K562 (cell line): ENCODE results near the gene ZBTB9. TPM values are rescaled to one million over a fixed set of nuclear protein-coding genes. Genes with fewer than 3 reads are reported as not detected.

Experiments
- ARID1B ChIP-seq: fragments of 450-650 bp; IDR thresholded peaks from 2 replicates; pipeline ENCODE4 v1.6.1; 2016; ENCODE audit warnings: antibody characterized with exemption, mild to moderate bottlenecking, inconsistent platforms
- GATA2 ChIP-seq: sonication (generic); formaldehyde crosslinking; IDR thresholded peaks from 2 replicates; pipeline ENCODE4 v1.4.0; 2020; ENCODE audit warnings: mild to moderate bottlenecking, missing genetic modification reagents
- HEY1 ChIP-seq: fragments of 250-450 bp; sonication (Bioruptor Pico); IDR thresholded peaks from 2 replicates; pipeline ENCODE4 v1.5.0; 2020; ENCODE audit warnings: mild to moderate bottlenecking, moderate library complexity, borderline replicate concordance
- ILK ChIP-seq: fragments of 450-650 bp; IDR thresholded peaks from 2 replicates; pipeline ENCODE4 v1.6.1; 2016; ENCODE audit warnings: missing genetic modification characterization, low read depth, mild to moderate bottlenecking, missing compliant biosample characterization, moderate library complexity, borderline replicate concordance
- KLF1 ChIP-seq: fragments of 450-650 bp; IDR thresholded peaks from 2 replicates; pipeline ENCODE4 v1.6.1; 2016; ENCODE audit warnings: missing genetic modification characterization, missing compliant biosample characterization
- NCOR1 ChIP-seq: fragments of 450-650 bp; IDR thresholded peaks from 2 replicates; pipeline ENCODE4 v1.6.1; 2016; ENCODE audit warnings: mild to moderate bottlenecking, moderate library complexity
- NFXL1 ChIP-seq: fragments of 450-650 bp; formaldehyde crosslinking; IDR thresholded peaks from 2 replicates; pipeline ENCODE4 v1.4.0; 2021; ENCODE audit warnings: mild to moderate bottlenecking
- NR1H2 ChIP-seq: sonication (generic); formaldehyde crosslinking; IDR thresholded peaks from 2 replicates; pipeline ENCODE4 v1.4.0; 2020; ENCODE audit warnings: mild to moderate bottlenecking, missing genetic modification reagents
- PHF21A ChIP-seq: fragments of 450-650 bp; IDR thresholded peaks from 2 replicates; pipeline ENCODE4 v1.6.1; 2017; ENCODE audit warnings: low read depth, borderline replicate concordance
- PHF8 ChIP-seq: fragments of 200-600 bp; sonication (generic); IDR thresholded peaks from 2 replicates; pipeline ENCODE4 v1.6.1; 2012; ENCODE audit warnings: mixed run types, mild to moderate bottlenecking, inconsistent platforms, low read length, moderate library complexity, borderline replicate concordance
- POLR2A ChIP-seq: fragments of 450-650 bp; conservative IDR thresholded peaks from 2 replicates; pipeline ENCODE4 v1.6.1; 2016
- POLR2AphosphoS5 ChIP-seq: IDR thresholded peaks from 2 replicates; pipeline ENCODE4 v1.6.1; 2011; ENCODE audit warnings: mild to moderate bottlenecking, low read depth, low read length, moderate library complexity; ENCODE audit not compliant: control insufficient read depth, insufficient read depth
- RAD21 ChIP-seq, 2 experiments: fragments of 250-450 bp in 1 of 2; fragments of 450-650 bp in 1 of 2; sonication (Bioruptor Pico) in 1 of 2; formaldehyde crosslinking in 1 of 2; IDR thresholded peaks in 1 of 2; conservative IDR thresholded peaks in 1 of 2; 2 replicates each; pipeline versions ENCODE4 v1.4.0 to v1.8.0; 2020 to 2022; ENCODE audit warnings: mild to moderate bottlenecking in 2 of 2, moderate library complexity in 1 of 2
- RBM17 ChIP-seq: fragments of 200-400 bp; formaldehyde crosslinking; IDR thresholded peaks from 2 replicates; pipeline ENCODE4 v1.6.1; 2017; ENCODE audit warnings: low read depth, mild to moderate bottlenecking, low read length, borderline replicate concordance
- RCOR1 ChIP-seq, 2 experiments: IDR thresholded peaks; 2 replicates each; pipeline ENCODE4 v1.6.1; 2012; ENCODE audit warnings: low read depth in 2 of 2, low read length in 2 of 2, borderline replicate concordance in 1 of 2, improper control_type of control experiment in 1 of 2
- SIX5 ChIP-seq, 2 experiments: IDR thresholded peaks; 2 replicates each; pipeline ENCODE4 v1.6.1; 2011; ENCODE audit warnings: low read length in 2 of 2, borderline replicate concordance in 1 of 2, low read depth in 1 of 2, mild to moderate bottlenecking in 1 of 2, moderate library complexity in 1 of 2; ENCODE audit not compliant: insufficient read depth in 1 of 2
- SMARCC2 ChIP-seq: fragments of 450-650 bp; IDR thresholded peaks from 2 replicates; pipeline ENCODE4 v1.6.1; 2017; ENCODE audit warnings: antibody characterized with exemption, moderate library complexity, mild to moderate bottlenecking, low read depth
- TBP ChIP-seq: optimal IDR thresholded peaks from 2 replicates; pipeline ENCODE3; 2011; ENCODE audit warnings: low read depth, low read length, improper control_type of control experiment
- XRCC5 ChIP-seq: fragments of 200-400 bp; formaldehyde crosslinking; IDR thresholded peaks from 2 replicates; pipeline ENCODE4 v1.6.1; 2017; ENCODE audit warnings: low read depth, mild to moderate bottlenecking, low read length
- polyA plus RNA-seq, 8 experiments: library from polyadenylated mRNA; depleted of rRNA in 4 of 8; stranded (reverse) in 5 of 8; unstranded in 3 of 8; fragments of >200 nt; fragmentation: Nextera tagmentation in 2 of 8; fragmentation: Illumina TruSeq in 1 of 8; extraction: Ambion mirVana in 2 of 8; extraction: Trizol in 1 of 8; gene quantifications; 2 replicates each; pipeline versions ENCODE4 v1.2.1 to v1.2.3, GENCODE V29; 2011 to 2014; ENCODE audit warnings: inconsistent platforms in 1 of 8, missing spikeins in 1 of 8
- total RNA-seq, 7 experiments: library from RNA; depleted of rRNA in 6 of 7; stranded (reverse); fragments of >200 nt in 6 of 7; fragmentation: Illumina TruSeq in 2 of 7; extraction: Trizol in 2 of 7; gene quantifications; 2 replicates each; pipeline versions ENCODE4 v1.2.1 to v1.2.3, GENCODE V29; 2011 to 2021; ENCODE audit warnings: low replicate concordance in 1 of 7
- TF ChIP-seq, protein P1 (sequence below): fragments of 450-650 bp; formaldehyde crosslinking; IDR thresholded peaks from 2 replicates; pipeline ENCODE4 v1.4.0; 2022; ENCODE audit warnings: missing genetic modification characterization
- TF ChIP-seq, protein P2 (sequence below): fragments of 200-800 bp; sonication (Bioruptor generic); IDR thresholded peaks from 2 replicates; pipeline ENCODE4 v1.6.1; 2017; ENCODE audit warnings: missing genetic modification characterization, missing compliant biosample characterization
- TF ChIP-seq, protein P3 (sequence below): sonication (generic); formaldehyde crosslinking; IDR thresholded peaks from 2 replicates; pipeline ENCODE4 v1.8.1; 2023; ENCODE audit warnings: mild to moderate bottlenecking, missing genetic modification reagents

The ZBTB9 gene
- total and polyA plus RNA-seq, 9 of the 15 experiments (the other 6 are each of a cell fraction or from before 2014, with no cell fraction given): 1.9 to 19.5 (median 10.4) TPM

DNA sequence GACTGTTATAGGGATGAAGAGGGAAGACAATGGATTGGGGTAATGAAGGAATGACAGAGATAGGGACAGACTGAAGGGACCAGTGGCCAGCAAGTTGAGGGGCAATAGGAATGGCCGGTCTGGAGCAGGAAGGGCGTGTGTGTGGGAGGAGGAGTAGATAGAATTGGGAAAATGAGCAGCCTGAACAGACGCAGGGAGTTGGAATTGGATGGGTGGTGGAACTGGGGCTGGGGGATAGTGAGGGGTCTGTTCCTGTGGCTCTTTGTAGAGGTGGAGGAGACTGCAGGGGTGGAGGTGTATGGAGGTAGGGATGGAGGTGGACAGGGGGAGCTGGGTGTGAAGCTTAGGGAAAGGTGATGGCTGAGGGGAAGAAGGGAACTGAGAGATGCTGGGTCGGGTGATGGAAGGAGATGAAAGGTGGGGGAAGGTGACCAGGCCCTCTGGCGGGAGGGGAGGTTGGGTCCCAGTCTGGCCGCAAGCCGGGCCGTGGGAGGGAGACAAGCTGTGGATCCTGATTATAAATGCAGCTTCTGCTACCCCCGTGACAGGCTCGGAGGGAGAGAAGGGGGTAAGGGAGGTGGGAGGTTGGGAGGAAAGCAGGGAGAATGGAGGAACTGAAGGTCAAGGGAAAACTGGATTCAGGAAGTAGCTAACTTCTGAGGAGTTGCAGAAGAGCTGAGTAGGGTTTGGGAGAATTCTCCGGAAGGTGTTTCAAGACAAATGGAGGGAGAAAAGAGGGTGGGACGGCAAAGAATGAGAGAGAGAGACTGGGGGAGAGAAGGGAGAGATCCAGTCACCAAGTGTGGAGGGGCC, 29.3 kb upstream of the ZBTB9 start (continued):
- TF ChIP-seq RAD21 (CRISPR knock-in tag; conservative IDR thresholded peaks at IDR 0.05 in 1 of 2, IDR thresholded peaks at IDR 0.05 in 1 of 2) (peak in 1 of 2 experiments; percentile 23; a peak in 2 of 4 replicates), POLR2AphosphoS5 (peak; percentile 75), KLF1 (tag) (0 out of 2 replicates have a peak, but pooled peaks have one; percentile 25), HEY1 (CRISPR knock-in tag) (no peak), NCOR1 (peak; percentile 74), POLR2A (peak; percentile 93), RBM17 (no peak), TBP (peak; percentile 11), SIX5 (IDR thresholded peaks at IDR 0.05; ENCODE audit: borderline replicate concordance in 1 of 2, insufficient read depth in 1 of 2, low read depth in 1 of 2, low read length in 2 of 2) (no peak; a peak in 1 of 4 replicates), GATA2 (peak; percentile 69), PHF21A (peak; percentile 76), ILK (tag) (no peak), XRCC5 (0 out of 2 replicates have a peak, but pooled peaks have one; percentile 29), PHF8 (peak; percentile 52; the same call in 1 of the 2 replicates), NFXL1 (CRISPR knock-in tag) (no peak), NR1H2 (CRISPR knock-in tag) (no peak), SMARCC2 (peak; percentile 64; the same call in 1 of the 2 replicates), ARID1B (peak; percentile 85), RCOR1 (IDR thresholded peaks at IDR 0.05; ENCODE audit: borderline replicate concordance in 1 of 2, low read depth in 2 of 2, low read length in 2 of 2) (peak in 1 of 2 experiments; percentile 51; a peak in 1 of 4 replicates)
- TF ChIP-seq, protein P1, sequence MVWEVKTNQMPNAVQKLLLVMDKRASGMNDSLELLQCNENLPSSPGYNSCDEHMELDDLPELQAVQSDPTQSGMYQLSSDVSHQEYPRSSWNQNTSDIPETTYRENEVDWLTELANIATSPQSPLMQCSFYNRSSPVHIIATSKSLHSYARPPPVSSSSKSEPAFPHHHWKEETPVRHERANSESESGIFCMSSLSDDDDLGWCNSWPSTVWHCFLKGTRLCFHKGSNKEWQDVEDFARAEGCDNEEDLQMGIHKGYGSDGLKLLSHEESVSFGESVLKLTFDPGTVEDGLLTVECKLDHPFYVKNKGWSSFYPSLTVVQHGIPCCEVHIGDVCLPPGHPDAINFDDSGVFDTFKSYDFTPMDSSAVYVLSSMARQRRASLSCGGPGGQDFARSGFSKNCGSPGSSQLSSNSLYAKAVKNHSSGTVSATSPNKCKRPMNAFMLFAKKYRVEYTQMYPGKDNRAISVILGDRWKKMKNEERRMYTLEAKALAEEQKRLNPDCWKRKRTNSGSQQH: peak; percentile 76
- TF ChIP-seq, protein P2, sequence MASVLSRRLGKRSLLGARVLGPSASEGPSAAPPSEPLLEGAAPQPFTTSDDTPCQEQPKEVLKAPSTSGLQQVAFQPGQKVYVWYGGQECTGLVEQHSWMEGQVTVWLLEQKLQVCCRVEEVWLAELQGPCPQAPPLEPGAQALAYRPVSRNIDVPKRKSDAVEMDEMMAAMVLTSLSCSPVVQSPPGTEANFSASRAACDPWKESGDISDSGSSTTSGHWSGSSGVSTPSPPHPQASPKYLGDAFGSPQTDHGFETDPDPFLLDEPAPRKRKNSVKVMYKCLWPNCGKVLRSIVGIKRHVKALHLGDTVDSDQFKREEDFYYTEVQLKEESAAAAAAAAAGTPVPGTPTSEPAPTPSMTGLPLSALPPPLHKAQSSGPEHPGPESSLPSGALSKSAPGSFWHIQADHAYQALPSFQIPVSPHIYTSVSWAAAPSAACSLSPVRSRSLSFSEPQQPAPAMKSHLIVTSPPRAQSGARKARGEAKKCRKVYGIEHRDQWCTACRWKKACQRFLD (CRISPR knock-in tag): no peak
- TF ChIP-seq, protein P3, sequence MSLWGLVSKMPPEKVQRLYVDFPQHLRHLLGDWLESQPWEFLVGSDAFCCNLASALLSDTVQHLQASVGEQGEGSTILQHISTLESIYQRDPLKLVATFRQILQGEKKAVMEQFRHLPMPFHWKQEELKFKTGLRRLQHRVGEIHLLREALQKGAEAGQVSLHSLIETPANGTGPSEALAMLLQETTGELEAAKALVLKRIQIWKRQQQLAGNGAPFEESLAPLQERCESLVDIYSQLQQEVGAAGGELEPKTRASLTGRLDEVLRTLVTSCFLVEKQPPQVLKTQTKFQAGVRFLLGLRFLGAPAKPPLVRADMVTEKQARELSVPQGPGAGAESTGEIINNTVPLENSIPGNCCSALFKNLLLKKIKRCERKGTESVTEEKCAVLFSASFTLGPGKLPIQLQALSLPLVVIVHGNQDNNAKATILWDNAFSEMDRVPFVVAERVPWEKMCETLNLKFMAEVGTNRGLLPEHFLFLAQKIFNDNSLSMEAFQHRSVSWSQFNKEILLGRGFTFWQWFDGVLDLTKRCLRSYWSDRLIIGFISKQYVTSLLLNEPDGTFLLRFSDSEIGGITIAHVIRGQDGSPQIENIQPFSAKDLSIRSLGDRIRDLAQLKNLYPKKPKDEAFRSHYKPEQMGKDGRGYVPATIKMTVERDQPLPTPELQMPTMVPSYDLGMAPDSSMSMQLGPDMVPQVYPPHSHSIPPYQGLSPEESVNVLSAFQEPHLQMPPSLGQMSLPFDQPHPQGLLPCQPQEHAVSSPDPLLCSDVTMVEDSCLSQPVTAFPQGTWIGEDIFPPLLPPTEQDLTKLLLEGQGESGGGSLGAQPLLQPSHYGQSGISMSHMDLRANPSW (CRISPR knock-in tag): 0 out of 2 replicates have a peak, but pooled peaks have one; percentile 56
